Smooth muscle cell (in vitro differentiated cells): ENCODE measurements around the gene ADAMTS9. TPM values are rescaled to one million over a fixed set of nuclear protein-coding genes. Genes with fewer than 3 reads are reported as not detected.

ENCODE experiments used
- DNase-seq: peaks from one replicate; lab custom pipeline; 2025; ENCODE audit not compliant: unreplicated experiment; lab: John Stamatoyannopoulos, UW
- H2AFZ ChIP-seq: fragments of 200-600 bp; sonication (generic); 2 replicates; pipeline ENCODE4 v1.6.0; 2016; ENCODE audit warnings: antibody characterized with exemption, low read depth, mild to moderate bottlenecking
- H3F3A ChIP-seq: fragments of 200-600 bp; sonication (generic); 2 replicates; pipeline ENCODE4 v1.6.0; 2017; ENCODE audit warnings: antibody characterized with exemption, low read depth
- H3K27ac ChIP-seq: fragments of 200-600 bp; sonication (generic); 2 replicates; pipeline ENCODE4 v1.5.1; 2016; ENCODE audit warnings: low read depth, mild to moderate bottlenecking
- H3K27me3 ChIP-seq: fragments of 200-600 bp; sonication (generic); 2 replicates; pipeline ENCODE4 v1.6.1; 2016; ENCODE audit warnings: low read depth, mild to moderate bottlenecking
- H3K36me3 ChIP-seq: fragments of 200-600 bp; sonication (generic); 2 replicates; pipeline ENCODE4 v1.5.1; 2016; ENCODE audit warnings: low read depth
- H3K4me1 ChIP-seq: fragments of 200-600 bp; sonication (generic); 2 replicates; pipeline ENCODE4 v1.5.1; 2016; ENCODE audit warnings: low read depth
- H3K4me2 ChIP-seq: fragments of 200-600 bp; sonication (generic); 2 replicates; pipeline ENCODE4 v1.6.0; 2016; ENCODE audit warnings: mild to moderate bottlenecking
- H3K4me3 ChIP-seq: fragments of 200-600 bp; sonication (generic); 2 replicates; pipeline ENCODE4 v1.5.1; 2016; ENCODE audit warnings: mild to moderate bottlenecking
- H3K79me2 ChIP-seq: fragments of 200-600 bp; sonication (generic); 2 replicates; pipeline ENCODE4 v1.6.0; 2016; ENCODE audit warnings: low read depth, mild to moderate bottlenecking
- H3K9ac ChIP-seq: fragments of 200-600 bp; sonication (generic); 2 replicates; pipeline ENCODE4 v1.6.0; 2016; ENCODE audit warnings: low read depth
- H3K9me3 ChIP-seq: fragments of 200-600 bp; sonication (generic); replicated peaks from 2 replicates; pipeline ENCODE4 v1.5.1; 2016; ENCODE audit warnings: low read depth
- H4K20me1 ChIP-seq: fragments of 200-600 bp; sonication (generic); 2 replicates; pipeline ENCODE4 v1.6.0; 2016; ENCODE audit warnings: low read depth
- CTCF ChIP-seq: fragments of 200-600 bp; sonication (generic); IDR thresholded peaks from 2 replicates; pipeline ENCODE4 v1.5.1; 2017; ENCODE audit warnings: borderline replicate concordance, mild to moderate bottlenecking, antibody characterized with exemption; ENCODE audit not compliant: insufficient read depth, poor library complexity, severe bottlenecking
- WGBS: methylation state at CpG from one replicate; pipeline ENCODE4 v1.1.7; 2016; ENCODE audit warnings: low lambda C conversion rate; 5-methylcytosine and 5-hydroxymethylcytosine counted together
- polyA plus RNA-seq: library from polyadenylated mRNA; unstranded; fragments of >200 nt; fragmentation: Nextera tagmentation; extraction: Ambion mirVana; gene quantifications from 2 replicates; pipeline ENCODE4 v1.2.1, GENCODE V29; 2016
- total RNA-seq: library from RNA; depleted of rRNA; stranded (reverse); fragments of >200 nt; gene quantifications from 2 replicates; pipeline ENCODE4 v1.2.3, GENCODE V29; 2014

ADAMTS9 gene
- total and polyA plus RNA-seq, 2 experiments from 2014 or later: 18.7 to 66.6 TPM

- Histone ChIP-seq H3K9me3 (no peaks in the 10 kb centered on the region), H3F3A (no peaks in the 10 kb centered on the region), H4K20me1 (no peaks in the 10 kb centered on the region), H3K27ac (no peak overlapping the region), H3K4me2 (no peak overlapping the region), H2AFZ (no peak overlapping the region), H3K4me3 (no peak overlapping the region), H3K9ac (no peak overlapping the region), H3K36me3 (peaks cover 11% of the 10 kb centered on the region), H3K27me3 (no peaks in the 10 kb centered on the region), H3K79me2 (no peaks in the 10 kb centered on the region), H3K4me1 (peaks cover 10% of the 10 kb centered on the region)
- no peak for DNase-seq
- no peak for TF ChIP-seq CTCF
- 84% methylated on average over 4 of the region's 4 CpGs for WGBS
These were observed 146.0 kb downstream of the ADAMTS9 start for GRCh38 chr3:64541803-64542202.

GRCh38 chr3:64539451-64540196 lies 148.2 kb downstream of the ADAMTS9 start:
- Histone ChIP-seq H2AFZ (no peak overlapping the region), H3K79me2 (no peaks in the 10 kb centered on the region), H3K9me3 (no peaks in the 10 kb centered on the region), H3K27ac (no peak overlapping the region), H3K4me2 (no peak overlapping the region), H3K27me3 (no peaks in the 10 kb centered on the region), H3K9ac (no peak overlapping the region), H3F3A (no peaks in the 10 kb centered on the region), H3K36me3 (no peaks in the 10 kb centered on the region), H3K4me3 (no peak overlapping the region), H4K20me1 (no peaks in the 10 kb centered on the region), H3K4me1 (peaks cover 10% of the 10 kb centered on the region)
- DNase-seq: no peak
- no peak for TF ChIP-seq CTCF
- WGBS: 69% methylated on average over 10 of the region's 10 CpGs

GRCh38 chr3:64536166-64536565 lies 151.6 kb downstream of the ADAMTS9 start:
- Histone ChIP-seq H3K4me2 (no peak overlapping the region), H3K9me3 (no peaks in the 10 kb centered on the region), H3K9ac (no peak overlapping the region), H4K20me1 (no peaks in the 10 kb centered on the region), H2AFZ (no peak overlapping the region), H3K4me1 (peaks cover 13% of the 10 kb centered on the region), H3K27ac (no peak overlapping the region), H3K27me3 (no peaks in the 10 kb centered on the region), H3K4me3 (no peak overlapping the region), H3K36me3 (peaks cover 5% of the 10 kb centered on the region), H3F3A (no peaks in the 10 kb centered on the region), H3K79me2 (no peaks in the 10 kb centered on the region)
- TF ChIP-seq CTCF: no peak
- no peak for DNase-seq
- WGBS: 96% methylated on average over 2 of the region's 2 CpGs
